GM18502 (cell line): Measurements from ENCODE around the gene GK2.

Experiments
- ATAC-seq: cut with Tn5 transposase; IDR thresholded peaks from one replicate; pipeline ENCODE4 v1.9.1; 2021; ENCODE audit warnings: mild to moderate bottlenecking; ENCODE audit not compliant: unreplicated experiment, poor library complexity

GK2 gene

DNA sequence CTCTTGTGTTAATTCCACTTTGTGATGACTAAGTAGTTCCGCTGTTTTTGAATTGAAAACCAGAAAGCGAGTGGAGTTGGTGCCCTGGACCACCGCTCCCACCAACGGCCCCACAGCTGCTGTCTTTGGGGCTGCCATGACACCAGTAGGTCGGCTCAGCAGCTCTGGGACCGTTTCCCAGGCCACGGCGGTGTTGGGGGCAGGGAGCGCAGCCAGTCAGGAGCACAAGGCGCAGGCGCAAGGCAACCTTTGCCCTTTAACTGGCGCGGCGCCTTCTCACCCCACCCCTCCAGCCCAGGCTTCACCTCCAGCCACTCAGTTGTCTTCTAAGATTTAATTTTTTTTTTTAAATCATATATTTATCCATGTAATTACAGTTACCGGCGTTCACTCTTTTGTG is at the start of gene GK2:
Gene GK2, minus strand, starts transcription at position 166 of the 400 bp plus-strand sequence. Its CDS starts 28 bp downstream, at position 138.
- ATAC-seq = no peak

DNA sequence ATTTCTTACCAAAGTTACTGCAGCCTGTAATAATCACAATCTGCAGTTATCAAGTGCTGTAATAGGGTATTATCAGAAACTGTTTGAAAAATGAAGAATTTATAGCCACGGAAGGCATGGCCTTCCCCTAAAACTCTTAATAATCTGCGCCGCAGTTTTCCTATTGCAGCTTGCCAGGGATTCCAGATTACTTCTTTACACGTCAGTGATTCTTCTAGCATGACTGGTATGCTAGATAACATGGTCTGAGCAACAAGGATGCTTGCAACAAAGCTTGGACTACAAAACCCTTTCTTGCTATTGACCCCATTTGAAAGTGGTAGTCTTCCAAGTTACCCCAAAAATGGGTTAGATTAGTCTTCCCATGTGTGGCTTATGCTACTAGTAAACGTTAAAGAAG is 47.2 kb upstream of the GK2 start:
- ATAC-seq = no peak

DNA sequence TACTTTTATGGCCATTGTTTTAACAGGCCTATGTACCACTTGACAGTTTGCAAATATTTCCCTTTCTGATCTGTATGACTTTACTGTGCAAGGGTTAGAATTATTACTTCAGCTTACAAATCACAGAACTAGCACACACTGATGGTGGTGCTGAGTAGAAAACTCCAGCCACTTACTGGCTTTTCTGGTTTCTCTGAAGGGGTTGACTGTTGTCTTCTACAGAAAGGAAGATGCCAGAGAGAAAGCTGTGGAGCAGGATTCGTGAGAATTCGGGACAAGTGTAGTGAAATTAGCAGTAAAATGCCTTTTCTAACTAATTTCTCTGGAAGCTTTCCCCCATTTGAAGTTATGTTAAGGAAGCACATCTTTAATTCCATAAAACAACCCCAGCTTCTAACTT is 46.6 kb upstream of the GK2 start:
- ATAC-seq = no peak

DNA sequence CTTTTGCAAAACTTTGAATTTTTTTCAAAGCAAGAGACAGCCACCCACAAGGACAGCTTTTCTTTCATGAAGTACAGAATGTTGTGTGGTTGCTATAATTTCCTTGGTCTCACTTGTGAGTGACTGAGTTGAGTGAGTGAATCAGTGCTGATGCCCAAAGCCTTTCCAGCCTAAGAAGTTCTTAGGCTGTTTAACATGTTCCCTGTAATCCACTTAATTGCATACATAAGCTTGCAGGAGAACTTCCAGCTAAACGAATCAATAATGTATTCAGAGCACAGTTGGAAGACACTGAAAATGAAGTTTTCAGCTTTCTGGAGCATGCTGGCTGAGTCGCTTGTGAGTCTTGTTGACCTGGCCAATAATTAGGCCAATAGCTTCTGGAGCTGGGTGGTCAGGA is 42.0 kb upstream of the GK2 start:
- no peak for ATAC-seq

DNA sequence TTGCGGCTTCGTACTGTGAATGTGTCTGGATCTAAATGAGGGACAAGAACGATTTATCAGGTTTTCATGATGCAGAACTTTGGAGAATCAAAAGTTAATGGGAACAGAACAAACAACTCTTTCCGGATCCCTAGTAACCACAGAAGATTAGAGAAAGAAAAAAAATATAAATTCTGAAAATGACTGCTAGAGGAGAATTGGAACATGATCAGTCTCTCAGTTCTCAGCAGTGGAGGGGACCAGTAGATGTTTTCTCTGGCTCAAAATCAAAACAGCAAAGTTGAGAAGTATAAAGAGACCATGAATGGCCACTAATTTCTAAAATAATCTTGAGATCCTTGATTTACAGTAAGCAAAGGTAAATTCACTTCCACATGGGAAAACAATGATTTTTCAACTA is 38.1 kb upstream of the GK2 start:
- ATAC-seq = no peak

DNA sequence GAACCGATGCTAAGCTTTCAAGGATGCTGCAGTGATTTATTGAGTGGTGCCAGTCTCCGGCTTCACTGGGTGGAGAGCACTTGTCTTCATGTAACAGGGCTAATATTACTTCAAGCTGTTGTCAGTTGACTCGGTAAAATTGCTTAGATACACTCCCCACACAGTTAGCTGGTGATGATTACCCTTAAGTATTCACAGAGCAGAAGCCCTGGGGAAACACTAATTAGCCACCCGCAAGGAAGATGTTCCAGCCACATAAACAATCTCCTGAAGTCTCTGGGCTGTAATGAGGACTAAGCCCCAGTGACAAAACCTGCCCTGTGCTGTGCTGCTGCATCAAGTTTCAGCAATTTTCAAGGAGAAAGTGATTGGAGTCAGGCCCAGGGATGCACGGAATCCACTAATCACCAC is 37.3 kb upstream of the GK2 start:
- no peak for ATAC-seq

DNA sequence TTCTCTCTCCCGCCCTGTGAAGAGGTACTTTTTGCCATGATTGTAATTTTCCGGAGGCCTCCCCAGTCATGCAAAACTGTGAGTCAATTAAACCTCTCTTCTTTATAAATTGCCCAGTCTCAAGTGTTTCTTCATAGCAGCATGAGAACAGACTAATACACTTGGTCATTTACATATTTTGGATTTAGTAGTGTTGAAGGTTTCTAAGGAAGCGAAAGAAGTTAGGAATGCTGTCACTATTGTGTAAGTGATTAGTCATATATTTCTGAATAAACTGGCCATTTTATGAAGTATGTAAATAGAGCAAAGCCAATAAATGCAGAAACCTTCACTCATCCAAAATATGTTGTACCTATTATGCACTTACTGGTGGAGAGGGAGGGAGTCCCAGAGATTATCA is 34.4 kb upstream of the GK2 start:
- no peak for ATAC-seq

DNA sequence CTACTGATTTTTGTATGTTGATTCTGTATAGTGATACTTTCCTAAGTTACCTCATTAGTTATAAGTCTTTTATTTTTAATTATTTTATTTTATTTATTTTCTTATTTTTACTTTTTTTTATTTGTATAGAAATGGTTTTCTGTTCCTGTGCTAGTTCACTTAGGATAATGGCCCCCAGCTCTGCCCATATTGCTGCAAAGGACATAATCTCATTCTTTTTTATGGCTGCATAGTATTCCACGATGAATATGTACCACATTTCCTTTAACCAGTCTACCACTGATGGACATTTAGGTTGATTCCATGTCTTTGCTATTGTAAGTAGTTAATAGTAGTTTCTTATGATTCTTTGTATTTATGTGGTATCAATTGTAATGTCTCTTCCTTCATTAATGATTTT is 31.5 kb upstream of the GK2 start:
- ATAC-seq = no peak

DNA sequence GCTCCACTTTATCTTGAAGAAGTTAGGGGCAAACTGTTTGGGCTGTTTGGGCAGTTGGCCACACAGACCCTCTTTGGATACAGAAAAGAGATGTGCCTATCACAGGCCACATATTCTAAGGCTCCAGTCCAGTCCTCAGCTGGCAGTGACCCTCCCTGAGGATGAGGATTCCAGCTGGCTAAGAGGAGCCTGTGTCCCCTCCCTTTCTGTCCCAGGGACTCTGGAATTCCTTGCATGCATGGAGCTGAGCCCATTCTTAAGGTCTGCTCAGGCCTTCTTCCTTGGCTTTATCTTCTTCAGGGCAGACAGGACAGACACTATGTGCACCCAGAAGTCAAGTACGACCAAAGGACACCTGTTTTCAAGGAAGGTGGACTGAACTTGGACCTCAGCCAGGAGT is 23.8 kb upstream of the GK2 start:
- ATAC-seq = no peak

DNA sequence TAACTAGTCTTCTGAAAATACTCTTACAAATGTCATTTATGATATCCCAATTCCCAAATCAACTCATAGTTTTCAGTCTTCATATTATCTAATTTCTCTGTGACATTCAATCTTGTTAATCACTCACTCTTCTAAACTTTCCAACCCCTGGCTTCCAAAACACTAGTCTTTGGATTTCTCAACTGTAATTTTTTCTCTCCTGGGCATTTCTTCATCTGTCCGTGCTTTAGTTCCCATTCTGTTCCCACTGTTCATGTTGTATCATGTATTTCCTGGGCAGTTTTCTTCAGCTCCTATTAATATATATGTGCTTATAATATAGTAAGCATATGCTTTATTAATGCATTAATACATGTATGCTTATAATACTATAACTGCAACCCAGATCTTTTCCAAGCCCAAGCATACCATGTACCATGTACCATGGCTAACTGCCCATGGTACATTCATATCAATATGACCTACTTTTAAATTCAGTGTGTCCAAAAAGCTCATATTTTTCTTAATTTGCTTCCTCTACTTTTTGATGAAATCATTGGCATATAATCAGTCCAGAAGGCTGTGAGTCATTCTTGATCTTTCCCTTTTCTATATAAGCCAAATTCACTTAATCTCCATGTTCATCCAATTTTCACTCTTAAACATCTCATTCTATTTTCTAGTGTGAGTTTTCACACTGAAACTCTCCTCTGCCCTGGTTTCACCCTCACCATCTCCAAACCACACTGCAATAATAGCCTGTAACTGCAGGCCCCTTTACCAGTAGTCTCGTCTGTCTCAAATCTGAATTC is 21.3 kb upstream of the GK2 start:
- no peak for ATAC-seq

DNA sequence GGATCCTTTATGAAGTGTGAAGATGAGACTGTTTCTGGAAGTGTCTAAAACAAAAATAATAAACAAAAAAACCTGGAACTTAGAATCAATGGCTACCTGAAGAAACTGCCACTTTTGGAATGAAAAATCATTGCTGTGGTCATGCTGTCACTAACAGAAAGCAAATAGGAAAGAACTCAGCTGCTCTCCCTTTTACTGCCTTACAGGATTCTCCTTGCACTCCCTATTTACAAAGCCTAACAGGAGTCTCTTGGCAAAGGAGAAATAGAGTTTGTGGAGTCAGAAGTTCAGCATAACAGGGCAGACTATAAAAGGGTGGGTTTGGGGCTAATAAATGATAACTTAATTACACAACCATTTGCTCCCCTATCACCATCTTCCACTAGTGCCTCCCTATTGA is 19.0 kb upstream of the GK2 start:
- no peak for ATAC-seq

DNA sequence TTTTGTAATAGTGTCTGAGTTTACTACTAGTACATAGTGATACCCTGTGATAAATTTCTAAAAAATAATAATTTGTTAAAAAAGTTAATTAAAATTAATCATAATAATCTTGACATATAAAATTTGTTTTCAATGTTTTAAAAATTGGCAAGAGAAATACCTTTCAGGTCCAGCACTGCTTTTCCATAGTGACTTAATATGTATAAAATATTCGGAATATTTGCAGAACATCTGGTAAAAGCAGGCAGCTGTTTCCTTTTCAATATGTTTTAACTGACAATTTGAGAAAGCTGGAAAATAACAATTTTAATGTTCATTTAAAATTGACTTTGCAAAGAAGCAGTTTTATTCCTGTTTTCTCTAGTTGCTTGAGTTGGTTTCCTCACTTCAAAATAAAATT is 17.6 kb upstream of the GK2 start:
- ATAC-seq = no peak

DNA sequence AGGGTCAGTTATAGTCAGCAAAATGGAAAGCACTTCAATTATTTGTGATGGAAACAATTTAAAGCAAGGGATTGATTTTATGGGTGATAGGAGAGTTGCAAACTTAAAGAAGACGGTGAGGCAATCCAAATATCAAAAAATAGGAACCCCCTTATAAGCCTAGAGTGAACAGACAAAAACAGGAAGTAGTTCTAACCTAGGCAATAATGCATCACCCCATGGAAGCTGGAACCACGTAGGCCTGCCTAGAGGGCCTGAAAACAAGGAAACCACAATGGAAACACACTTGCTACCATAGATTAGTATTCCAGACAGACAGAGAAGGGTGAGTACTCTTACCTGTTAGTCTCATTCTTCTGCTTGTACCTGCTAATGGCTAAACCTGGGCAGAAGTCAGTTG is 13.5 kb upstream of the GK2 start:
- ATAC-seq = no peak

DNA sequence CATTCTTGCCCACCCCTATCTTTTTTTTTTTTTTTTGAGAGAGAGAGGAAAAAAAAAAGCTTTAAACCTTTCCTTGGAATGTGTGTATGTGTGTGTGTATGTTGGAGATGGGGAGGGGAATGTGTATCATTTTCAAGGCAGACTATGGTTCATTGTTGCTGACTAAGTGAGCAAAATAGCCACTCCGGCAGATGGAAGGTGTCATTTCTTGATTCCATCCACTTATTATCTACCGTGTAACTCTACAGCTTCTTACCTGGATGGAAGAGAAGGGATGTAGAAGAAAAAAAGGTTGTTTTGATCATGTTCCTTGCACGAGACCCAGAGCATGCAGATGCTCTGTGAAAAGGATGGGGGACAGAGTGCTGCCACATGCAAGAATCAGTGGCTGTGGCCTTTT is 5.9 kb upstream of the GK2 start:
- no peak for ATAC-seq

DNA sequence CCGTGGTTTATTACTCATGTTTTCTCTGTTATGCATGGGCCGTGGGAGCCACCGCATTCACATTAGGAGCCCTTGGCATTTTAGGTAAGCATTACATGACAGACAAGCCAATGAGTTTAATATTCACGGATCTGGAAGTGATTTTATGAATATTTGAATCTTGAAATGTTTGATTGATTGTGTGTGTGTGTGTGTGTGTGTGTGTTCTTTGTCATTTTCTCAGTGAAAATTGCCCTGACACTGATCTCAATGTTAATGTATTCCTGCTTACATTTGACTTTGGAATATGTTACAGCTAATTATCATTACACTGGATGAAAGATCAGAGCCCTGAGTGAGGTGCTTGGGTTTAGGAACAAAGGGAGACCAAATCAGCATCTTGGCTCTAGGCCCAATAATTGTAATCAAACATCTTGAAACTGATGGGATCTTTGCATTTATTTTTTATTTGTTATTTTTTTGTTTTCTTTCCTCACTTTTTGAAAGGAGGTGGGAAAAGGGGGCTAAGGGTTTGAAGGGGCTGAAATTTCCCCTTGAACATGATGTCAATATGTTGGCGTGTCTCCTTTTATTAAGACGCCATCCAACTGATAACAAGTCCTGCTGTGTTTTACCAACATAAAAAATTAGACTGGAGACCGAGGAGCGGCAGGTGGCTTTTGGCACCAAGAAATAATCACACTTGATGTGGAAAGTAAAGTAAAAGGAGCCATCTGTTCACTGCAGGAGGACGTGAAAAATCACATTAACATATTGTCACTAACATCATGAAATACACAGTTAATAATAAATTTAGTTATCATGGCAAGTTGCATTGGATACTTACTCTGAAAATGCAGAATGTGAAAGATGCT is 5.2 kb upstream of the GK2 start:
- ATAC-seq = no peak

DNA sequence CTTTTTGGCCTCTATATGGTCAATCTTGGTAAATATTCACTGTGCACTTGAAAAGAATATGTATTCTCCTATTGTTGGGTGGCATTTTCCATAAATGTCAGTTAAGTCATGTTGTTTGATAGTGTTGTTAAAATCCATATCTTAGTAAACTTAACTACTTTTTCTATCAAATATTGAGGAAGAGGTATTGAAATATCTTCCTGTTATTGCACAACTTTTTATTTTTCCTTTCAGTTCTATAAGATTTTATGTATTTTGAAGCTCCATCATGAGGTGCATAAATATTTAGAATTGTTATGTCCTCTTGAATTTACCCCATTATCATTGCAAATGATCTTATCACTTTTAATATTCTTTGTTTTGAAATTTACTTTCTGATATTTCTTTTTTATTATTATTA is 3.4 kb downstream of the GK2 start:
- no peak for ATAC-seq

DNA sequence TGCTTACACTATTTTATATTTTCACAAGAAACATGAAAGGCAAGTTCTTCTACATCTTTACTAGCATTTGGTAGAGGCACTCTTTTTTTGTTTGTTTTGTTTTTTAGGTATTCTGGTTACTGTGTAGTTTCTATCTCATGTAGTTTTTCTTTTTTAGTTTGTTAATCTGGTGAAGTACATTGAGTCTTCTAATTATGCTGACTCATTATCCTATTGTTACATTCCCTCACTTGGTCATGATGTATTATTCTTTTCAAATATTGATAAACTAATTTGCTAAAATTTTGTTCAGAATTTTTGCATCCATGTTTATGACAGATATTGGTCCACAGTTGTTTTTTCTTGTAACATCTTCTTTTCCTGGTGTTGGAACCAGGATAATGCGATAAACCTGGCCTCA is 4.7 kb downstream of the GK2 start:
- no peak for ATAC-seq

DNA sequence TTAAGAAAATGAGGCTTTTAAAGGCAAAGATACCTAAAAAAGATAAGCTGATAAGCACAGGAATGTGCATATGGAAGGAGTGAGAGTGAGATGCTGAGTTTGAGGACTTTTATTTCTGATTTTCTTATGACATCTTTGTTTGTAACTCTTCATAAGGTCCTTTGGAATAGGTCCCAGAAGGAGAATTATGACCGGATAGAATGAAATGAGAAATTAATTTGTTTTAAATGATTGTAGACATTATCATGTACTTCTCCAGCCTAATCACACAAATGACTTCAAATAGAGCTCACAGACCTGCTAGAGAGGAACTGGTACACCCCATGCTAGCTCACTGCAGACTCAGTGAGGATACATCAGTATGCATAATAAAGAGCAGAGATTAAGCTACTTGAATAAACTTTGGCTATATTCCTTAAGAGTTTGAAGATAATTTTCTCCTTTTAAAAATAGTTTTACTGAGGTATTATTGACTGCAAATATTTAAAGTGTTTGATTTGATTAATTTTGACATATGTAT is 5.6 kb downstream of the GK2 start:
- no peak for ATAC-seq

DNA sequence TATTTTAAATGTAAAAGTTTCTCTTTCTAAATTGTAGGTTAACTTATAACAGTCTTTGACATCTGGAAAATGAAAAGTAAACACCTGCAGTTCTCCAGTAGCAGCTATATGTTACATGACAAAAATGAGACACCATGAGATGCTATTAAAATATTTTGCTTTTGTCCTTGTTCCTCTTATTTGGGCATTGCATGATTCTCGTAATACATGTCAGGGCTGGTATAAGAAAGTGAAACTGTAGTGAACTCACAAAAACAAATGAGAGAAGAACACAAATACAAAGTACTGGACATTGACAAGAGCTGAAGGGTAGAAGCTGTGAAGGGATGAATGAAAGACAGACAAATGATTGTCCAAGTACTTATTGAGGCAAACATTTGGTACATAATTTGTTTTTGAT is 9.0 kb downstream of the GK2 start:
- ATAC-seq = no peak

DNA sequence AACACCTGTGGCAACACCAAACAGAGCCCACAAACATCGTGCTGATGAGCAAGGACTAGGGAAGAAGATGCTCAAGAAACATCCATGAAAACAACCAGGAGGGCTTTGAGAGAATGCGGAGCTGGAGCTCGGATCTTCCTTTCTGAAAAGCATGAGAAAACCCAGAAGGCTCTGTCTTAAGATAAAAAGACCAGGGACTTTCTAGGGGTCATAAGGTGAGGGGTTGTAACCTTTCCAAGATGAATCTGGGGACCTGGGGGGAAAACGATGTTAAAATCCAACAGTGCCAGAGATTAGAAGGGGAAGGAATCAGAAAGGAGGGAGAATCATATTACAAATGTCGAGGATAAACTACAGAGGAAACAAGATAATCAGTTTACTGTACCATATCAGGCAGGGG is 10.1 kb downstream of the GK2 start:
- no peak for ATAC-seq

DNA sequence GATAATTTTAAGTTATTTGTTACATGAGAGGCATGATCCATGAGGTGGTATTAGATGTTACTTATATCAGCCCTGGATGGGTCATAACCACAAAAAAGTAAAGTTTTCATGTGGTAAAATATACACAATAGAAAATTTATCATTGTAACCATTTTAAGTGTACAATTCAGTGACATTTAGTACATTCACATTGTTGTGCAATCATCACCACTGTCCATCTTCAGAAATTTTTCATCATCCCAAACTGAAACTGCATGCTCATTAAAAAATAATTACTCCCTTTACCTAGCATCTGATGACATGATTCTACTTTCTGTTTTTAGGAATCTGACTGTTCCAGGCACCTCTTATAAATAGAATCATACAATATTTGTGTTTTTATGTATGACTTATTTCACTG is 11.2 kb downstream of the GK2 start:
- ATAC-seq = no peak

DNA sequence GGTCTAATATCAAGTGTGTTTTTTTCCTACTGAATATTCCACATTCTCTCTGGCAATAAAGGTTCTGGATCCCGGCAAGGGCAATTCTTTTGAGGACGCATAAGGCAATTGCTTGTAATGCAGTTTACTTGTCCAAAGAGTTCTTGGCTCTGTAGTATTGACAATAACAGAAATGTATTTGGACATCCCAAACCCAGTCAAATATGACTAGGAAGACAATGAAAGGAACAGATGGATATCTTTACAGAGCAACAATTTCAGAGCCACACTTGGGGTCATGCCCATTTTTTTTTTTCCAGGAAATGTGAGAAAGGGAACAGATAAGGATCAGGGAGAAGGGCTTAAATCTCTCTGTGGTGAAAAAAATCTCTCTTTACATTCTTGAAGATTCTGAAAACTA is 12.2 kb downstream of the GK2 start:
- ATAC-seq = no peak
